HG02943 (cell line): ENCODE measurements around the gene FOXD4.
"Not testable (repeated sequence)": the region's sequence is repeated elsewhere in the genome, so short reads cannot be mapped to it uniquely, and the experiment has no call there.

Experiments used
- ATAC-seq: cut with Tn5 transposase; IDR thresholded peaks from one replicate; pipeline ENCODE4 v1.9.1; 2021; ENCODE audit warnings: mild to moderate bottlenecking, low read depth, moderate library complexity; ENCODE audit not compliant: unreplicated experiment

FOXD4 gene

GRCh38 chr9:94323-94722 is 23.9 kb downstream of the FOXD4 start:
- not testable (repeated sequence) for ATAC-seq

DNA sequence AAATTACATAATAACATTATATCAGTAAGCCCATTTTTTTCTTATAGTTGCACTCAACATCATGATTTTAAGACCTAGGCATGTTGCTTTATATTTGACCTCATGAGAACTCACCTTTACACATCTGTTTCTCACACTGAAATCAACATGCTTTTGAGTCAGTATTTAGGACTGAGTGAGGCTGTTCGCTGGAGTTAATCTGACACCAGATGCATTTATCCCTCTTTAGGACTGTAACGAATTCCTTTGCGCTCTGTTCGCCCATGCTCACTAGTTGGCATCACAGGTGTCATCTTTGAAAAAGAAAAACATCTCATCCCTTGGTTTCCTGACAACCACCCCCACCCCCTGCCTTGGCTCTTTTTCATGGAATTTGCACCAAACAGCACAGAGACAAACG is 24.3 kb downstream of the FOXD4 start:
- not testable (repeated sequence) for ATAC-seq

- not testable (repeated sequence) for ATAC-seq
Measured at GRCh38 chr9:90851-91250, 27.4 kb downstream of the FOXD4 start.

GRCh38 chr9:88396-89037 is 29.7 kb downstream of the FOXD4 start:
- not testable (repeated sequence) for ATAC-seq

DNA sequence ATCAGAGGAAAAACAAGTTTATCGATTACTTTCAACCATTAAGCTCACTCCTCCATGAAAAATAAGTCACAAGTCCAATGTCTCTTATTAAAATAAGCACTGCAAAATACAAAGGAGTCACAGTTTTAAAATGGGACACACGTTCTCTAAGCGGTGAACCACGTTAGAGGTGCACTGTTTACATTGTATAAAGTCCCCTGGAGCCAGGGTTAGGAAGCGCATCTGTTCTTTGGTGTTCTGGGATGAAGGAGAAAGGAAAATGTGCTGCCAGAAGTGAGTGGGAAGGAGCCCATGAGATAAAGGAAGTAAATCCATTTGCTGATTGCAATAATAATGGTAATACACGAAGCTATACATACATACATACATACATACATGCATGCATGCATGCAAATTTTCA is 30.4 kb downstream of the FOXD4 start:
- ATAC-seq, result not testable (repeated sequence)

- ATAC-seq, result not testable (repeated sequence)
Measured at GRCh38 chr9:87105-87504, 31.1 kb downstream of the FOXD4 start.

DNA sequence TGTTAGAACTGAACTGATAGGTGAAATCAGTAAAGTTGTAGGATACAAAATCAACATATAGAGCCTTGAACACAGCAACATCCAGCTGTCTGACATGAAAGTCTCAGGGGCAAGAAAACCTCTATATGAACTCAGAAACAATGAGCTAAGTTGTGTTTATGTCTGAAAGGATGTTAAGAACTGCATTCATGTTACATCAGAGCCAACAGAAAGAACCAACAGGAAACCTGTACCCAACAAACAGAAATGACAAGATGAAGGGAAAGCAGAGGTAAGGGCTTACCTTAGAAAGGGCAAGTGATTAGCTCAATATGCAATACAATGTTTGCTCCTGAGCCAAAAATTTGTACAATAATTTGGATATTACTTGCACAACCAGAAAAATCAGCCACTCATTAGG is 31.5 kb downstream of the FOXD4 start:
- ATAC-seq, result not testable (repeated sequence)

- not testable (repeated sequence) for ATAC-seq
Measured at GRCh38 chr9:82932-83689, 35.1 kb downstream of the FOXD4 start.

GRCh38 chr9:78333-78732 is 39.9 kb downstream of the FOXD4 start:
- not testable (repeated sequence) for ATAC-seq

DNA sequence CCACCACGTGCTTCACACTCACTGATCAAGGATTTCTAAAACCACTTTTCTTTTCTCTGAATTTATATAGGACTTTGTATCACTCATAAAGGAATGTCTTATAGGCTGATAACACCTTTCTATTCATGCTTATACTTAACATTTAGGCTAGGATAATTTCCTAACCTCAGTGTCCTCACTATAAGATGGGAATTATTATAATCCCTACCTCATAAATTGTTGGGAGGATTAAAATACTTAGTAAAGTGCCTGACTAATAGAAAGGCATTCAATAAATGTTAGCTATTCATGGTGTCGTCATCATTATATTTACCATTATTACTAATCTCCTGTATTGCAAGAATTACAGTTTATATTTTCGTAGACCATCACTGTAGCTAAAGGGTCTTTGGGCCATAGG is 41.8 kb downstream of the FOXD4 start:
- not testable (repeated sequence) for ATAC-seq

DNA sequence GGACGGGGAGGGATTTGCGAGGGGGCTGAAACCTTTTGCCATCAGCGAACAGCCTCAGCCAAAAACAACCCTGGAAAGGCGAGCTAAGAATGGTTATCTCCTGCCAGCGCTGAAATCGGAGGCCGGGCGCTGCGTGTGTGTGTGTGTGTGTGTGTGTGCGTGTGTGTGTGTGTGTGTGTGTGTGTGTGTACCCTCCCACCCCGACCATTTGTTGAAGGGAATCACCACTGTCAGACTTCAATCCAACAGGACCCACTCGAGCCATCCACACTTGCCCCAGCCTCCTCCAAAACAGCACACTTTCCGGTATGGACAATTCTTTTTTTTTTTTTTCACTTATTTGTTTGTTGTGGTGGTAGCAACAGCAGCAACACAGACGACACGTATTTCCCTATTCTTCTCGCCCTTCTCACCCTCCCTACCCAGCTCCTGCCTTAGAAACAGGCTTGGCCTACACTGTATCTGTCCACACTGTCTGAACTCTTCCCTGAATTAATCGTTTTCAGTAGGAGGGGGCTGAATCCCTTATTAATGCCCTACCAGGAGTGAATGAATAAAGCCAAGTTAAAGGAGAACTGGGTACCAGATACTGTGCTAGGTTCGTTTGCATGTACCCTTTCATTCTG is 44.2 kb downstream of the FOXD4 start:
- ATAC-seq, result not testable (repeated sequence)

- not testable (repeated sequence) for ATAC-seq
Measured at GRCh38 chr9:73076-73899, 44.9 kb downstream of the FOXD4 start.
